Esophagus squamous epithelium (tissue), 4 donors: ENCODE results near the gene LIX1L.

Source experiments
- POLR2A ChIP-seq, 4 donors: fragments of 450-650 bp; IDR thresholded peaks; one replicate each; pipeline ENCODE4 v1.6.1; 2017; ENCODE audit warnings: antibody characterized with exemption in 4 of 4, mild to moderate bottlenecking in 4 of 4, moderate library complexity in 3 of 4
- TF ChIP-seq, protein P1 (sequence below), 6 experiments: fragments of 450-650 bp in 4 of 6; fragments of 200-600 bp in 2 of 6; sonication (generic) in 2 of 6; IDR thresholded peaks; one replicate each; pipeline ENCODE4 v1.5.1; 2016 to 2019; ENCODE audit warnings: antibody characterized with exemption in 6 of 6, mild to moderate bottlenecking in 4 of 6, moderate library complexity in 4 of 6

DNA sequence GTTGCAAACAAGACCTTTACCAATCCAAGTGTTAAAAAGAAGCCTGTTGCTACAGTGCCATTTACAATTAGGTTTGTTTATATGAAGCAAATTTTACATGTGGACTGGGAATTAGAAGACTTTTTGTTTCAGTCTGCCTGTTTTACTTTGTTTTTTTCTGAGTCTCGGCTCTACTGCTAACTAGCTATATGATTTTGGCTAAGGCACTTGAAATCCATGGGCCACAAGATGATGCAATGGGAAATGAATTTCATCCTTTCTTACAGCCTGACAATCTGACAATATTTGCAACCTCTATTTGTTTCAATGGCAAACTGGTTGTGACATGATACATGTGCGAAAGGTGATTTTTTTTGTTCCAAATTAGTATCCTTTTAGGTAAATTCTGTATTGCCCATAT lies 35.6 kb downstream of the LIX1L start:
- TF ChIP-seq, protein P1, sequence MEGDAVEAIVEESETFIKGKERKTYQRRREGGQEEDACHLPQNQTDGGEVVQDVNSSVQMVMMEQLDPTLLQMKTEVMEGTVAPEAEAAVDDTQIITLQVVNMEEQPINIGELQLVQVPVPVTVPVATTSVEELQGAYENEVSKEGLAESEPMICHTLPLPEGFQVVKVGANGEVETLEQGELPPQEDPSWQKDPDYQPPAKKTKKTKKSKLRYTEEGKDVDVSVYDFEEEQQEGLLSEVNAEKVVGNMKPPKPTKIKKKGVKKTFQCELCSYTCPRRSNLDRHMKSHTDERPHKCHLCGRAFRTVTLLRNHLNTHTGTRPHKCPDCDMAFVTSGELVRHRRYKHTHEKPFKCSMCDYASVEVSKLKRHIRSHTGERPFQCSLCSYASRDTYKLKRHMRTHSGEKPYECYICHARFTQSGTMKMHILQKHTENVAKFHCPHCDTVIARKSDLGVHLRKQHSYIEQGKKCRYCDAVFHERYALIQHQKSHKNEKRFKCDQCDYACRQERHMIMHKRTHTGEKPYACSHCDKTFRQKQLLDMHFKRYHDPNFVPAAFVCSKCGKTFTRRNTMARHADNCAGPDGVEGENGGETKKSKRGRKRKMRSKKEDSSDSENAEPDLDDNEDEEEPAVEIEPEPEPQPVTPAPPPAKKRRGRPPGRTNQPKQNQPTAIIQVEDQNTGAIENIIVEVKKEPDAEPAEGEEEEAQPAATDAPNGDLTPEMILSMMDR (IDR thresholded peaks at IDR 0.05) = no peak
- no peak for TF ChIP-seq POLR2A (IDR thresholded peaks at IDR 0.05)
